NAMALWA (cell line): Measurements from ENCODE around the gene GSN.
A peak's percentile ranks its signal among the peaks of the same experiment; 100 is the strongest.

Source experiments
- DNase-seq: peaks from one replicate; pipeline ENCODE4 v3.0.0-alpha.2; 2015; ENCODE audit warnings: low spot score

Gene GSN

DNA sequence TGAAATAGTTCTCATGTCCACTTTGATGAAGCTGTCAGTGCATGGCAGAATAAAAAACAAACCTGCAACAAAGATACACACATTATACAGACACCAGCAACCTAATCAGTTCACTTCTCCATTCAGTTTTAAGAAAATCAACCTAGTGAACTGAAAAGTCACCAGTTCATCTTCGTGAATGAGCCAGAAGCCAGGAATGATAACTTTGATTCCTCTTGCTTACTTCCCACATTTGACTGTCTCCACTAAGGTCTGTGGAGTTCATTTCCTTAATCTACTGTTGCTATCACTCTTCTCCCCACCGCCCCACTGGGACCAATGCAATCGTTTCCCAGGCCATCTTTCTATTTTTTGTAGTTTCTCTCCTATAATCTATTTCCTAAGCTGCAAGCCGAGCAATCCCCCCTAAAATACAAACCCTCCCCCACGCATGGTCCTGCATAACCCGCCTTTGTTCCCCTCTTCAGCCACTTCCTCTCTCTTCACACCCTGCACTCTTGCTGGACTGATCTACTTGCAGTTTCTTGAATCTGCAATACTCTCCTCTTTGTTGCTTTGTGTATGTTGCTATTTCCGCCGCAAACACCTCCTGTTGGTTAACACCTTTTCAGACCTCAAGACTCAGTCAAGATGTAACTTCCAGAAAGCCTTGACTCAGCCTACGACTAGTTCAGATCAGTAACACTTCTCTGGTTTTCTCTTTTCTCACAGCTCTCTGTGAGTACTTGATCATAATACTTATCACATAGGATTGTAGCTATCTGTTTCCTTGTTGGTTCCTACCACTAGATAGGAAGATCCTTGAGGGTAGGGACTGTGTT, 85.5 kb downstream of the GSN start:
- DNase-seq = no peak

DNA sequence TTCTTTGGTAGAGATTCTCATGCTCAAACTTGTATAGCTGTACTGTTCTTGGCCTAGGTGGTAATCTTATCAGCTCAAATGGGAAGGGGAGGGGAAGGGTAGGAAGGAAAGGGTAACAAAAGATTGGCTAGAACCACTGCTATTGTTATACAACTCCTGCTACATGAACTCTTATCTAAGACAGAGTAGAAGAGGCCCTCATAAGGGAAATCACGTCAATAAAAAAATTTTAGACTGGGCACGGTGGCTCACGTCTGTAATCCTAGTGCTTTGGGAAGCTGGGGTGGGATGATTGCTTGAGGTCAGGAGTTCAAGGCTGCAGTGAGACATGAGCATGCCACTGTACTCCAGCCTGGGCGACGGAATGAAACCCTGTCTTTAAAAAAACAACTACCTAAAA, 86.2 kb downstream of the GSN start:
- DNase-seq = no peak

DNA sequence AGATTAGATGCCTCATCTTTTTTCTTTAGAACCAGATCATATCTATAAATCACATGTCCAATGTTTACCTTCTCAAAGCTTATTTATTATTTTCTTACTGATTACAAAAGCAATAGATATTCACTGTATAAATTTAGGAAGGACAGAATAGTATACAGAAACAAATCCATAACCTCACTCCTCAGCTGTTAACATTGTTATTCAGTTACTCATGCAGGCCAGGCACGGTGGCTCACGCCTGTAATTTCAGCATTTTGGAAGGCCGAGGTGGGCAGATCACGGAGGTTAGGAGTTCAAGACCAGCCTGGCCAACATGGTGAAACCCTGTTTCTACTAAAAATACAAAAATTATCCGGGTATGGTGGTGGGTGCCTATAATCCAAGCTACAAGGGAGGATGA, 86.8 kb downstream of the GSN start:
- DNase-seq = no peak

DNA sequence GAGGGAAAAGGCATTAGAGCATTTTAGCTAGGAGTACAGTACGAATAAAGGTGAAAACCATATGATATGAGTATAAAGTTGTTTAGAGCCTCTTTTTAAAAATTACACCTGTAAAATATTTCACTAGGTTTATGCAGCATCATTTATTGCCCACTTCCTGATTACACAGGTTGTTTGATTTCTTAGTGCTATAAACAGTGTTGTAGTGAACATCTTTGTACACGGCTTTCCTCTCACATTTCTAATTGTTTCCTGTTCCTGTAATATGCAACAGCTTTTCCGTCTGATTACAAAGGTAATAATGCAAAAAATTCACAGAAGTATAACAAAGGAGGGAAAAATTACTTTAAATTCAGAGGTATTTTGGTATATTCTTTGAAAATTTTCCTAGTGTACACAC, 89.0 kb downstream of the GSN start:
- no peak for DNase-seq

DNA sequence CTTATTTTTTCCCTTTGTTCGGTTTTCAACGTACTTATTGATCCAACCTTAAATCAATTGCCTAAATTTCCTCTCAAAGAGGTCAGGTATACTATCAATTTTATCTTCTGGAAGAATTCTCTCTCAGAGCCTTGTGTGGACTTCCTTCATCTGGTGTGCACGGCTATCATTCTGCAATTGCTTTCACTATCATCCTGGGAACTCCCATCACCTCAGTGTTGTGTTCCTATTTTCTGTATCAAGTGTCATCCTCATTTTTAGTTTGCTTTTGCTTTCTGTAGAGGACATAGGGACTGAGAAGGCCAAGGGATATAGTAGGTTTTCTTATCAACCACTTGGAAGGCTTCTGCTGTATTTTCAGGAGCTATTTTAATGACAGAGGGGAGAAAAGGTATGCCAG, 90.8 kb downstream of the GSN start:
- DNase-seq = no peak

DNA sequence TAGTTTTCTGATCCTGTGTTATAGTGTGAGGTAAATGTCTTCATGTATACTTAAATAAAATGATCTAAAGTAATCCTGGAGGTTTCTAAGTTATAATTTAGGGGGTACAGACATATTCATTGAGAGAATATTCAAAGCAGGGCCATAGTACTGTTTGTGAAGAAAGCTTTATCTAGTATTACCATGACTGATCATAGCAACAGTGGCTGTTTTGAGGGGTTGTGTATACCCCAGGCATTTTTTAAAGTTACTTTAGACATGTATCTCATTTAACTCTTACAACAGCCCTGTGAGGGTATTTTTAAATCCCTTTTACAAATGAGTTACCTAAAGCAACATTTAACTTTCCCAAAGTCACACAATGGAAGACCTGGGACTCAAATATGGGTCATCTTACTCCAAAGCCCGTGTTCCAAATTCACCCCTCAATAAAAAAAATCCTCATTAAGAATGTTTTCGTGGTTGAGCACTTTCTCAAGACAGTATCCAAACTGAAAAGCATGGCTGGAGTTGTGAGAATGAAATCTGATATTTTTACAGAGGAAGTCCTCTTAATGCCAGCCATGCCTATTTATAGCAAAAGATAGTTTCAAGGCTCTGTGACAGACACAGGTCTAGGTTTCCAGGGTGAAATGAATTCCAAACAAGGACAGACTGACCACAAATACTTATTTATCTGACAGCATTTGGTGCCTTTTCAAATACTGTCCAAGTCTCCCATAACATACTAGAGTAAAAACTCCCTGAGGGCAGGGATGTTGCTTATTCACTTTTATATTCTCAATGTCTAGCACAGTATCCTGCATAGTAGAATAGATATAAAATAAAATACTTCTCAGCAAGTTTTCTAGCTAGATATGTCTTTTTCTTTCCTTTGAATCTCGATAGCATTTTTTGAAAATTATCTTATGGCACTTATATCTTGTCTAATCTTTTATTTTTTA, 91.7 kb downstream of the GSN start:
- DNase-seq = no peak

DNA sequence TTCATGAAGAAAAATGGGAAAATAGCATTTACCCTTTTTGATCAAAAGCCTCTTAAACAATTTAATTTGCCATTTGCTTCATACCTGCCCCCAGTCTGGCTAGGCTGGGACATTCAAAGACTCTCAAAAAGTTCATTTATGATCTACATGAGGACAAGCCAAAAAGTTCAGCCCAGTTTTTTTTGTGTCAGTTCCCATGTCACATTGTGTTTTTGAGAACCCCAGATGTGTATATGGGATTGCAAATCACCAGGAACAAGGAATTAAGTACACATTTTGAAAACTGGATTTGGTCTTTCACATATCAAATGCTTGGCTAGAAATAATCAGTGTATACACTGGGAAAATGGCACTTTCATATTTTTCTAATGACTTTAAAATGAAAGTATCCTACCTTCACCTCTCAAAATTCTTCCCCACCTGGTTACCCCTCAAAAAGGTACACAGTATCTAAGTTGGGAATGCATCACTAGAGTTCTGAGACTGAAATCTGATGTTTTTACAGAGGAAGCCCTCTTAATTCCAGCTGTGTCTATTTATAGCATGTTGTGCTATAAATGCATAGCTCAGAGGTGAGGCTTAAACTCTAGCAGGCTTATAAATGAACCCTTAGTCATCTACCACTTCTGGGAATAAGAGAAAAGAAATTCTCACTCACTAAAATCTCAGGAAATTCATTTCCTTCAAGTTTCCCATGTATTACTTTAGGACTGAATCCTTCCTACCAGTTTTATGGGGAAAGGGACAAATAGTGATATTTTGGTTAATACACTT, 92.8 kb downstream of the GSN start:
- no peak for DNase-seq

DNA sequence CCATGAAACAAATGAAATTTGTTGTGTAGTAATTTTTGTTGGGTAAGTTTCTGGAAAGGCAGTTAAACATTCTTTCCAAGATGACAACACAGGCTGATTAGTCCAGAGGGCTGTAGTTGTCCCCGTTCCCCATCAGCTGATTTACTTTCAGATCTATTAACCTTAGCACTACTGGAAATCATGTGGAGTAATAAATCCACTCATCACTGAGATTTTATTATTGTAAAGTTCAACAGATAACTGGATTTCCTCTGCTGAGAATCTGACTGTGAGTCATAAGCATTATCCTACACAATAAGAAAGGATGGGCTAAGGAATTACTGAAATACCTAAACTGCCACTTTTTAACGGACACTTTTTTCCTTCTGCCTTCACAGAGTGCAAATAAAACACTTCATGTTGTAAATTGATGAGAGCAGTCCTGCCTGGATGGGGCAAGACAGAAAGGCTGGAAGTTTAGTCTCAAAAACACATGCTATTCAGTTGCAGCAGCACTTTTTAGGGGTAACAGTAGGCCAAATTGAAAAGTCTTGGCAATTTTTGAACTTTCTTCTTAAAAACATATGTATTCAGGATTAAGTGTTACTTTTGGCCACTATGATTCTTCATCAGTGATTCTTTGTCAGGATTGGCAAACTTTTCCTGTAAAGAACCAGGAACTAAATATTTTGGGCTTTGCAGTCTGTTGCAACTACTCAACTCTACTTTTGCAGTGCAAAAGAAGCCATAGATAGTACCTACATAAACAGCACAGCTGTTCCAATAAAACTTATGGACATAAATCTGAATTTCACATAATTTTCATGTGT, 95.1 kb downstream of the GSN start:
- DNase-seq = no peak

DNA sequence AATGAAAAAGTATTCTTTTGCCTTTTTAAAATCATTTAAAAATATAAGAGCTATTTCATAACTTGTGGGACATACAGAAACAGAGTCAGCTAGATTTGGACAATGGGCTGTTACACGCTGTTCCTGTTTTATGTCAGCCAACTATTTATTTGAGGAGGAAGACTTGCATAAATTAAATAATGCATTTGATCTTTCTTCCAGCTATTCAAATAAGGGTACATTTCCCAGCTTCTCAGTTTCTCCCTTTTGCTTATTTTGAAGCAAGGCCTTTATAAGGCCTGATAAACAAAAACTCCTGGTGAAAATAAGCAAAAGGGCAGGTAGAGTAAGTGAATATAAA, 95.6 kb downstream of the GSN start:
- no peak for DNase-seq

DNA sequence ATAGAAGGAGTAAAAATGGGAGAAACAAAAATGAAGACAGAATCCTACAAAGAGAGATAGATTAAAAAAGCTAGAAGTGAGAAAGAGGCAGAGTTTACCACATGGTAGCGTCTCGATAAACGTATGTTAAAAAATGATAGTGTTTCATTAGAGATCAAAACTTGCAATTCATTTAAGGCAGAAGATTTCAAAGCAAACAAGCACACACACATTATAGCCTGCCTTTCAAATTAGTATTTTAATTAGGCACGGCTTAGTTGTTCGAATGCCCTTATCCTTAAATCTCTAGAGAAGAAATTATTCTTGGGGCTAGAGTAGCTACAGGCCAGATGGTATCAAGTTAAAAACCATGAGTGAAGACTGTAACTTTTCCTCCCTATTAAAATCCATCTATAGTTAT, 96.1 kb downstream of the GSN start:
- no peak for DNase-seq

DNA sequence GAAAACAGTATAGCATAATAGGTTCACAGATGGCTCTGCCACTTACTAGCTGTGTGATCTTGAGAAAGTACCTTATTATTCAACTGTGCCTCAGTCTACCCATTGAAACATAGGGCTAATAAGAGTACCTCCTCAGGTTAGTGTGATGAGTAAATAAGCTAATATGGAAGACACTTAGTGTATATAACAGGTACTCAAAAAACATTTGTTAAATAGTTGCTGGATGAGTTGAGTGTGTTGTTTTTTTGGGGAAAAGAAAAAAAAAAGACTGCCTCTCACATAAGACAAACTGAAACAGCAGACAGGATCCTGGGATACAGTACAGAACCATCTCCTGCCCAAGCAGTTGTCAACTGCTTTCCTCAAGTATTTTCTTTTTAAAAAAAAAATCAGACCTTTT, 96.9 kb downstream of the GSN start:
- DNase-seq = no peak

DNA sequence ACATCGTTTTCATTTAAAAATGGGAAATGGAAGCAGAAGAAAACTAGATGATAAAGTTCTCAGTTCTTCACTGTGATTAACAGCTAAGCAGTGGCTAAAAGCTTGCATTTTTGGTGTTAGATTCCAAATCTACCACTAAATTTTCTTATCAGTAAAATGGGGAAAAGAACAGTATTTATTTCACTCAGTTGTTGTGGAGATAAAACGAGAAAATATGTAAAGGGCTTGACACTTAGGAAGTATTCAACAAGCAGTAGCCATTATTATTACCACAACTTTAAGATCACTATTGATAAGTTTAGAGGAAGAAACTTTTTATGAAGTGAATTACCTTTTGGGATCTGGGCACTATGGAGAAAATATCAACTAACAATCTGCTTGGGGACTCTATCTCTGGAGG, 97.6 kb downstream of the GSN start:
- DNase-seq = no peak

DNA sequence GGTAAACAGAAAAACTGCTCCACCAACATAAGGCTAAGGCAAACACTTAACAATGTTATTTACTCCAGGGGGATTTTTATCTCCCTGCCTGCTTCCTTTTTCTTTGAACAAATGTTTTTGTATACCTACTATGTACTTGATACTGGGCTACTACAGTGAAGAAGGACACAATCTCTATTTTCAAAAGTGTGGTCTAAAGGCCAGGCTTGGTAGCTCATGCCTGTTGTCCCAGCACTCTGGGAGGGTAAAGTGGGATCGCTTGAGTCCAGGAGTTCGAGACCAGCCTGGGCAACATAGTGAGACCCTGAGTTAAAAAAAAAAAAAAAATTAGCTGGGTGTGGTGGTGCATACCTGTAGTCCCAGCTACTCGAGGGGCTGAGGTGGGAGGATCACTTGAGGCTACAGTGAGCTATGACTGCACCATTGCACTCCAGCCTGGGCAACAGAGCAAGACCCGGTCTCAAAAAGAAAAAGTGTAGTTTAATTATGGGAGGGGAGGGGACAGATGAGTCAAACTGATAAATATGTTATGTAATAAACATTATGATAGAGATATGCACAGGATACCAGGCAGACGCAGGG, 98.7 kb downstream of the GSN start:
- DNase-seq = no peak

DNA sequence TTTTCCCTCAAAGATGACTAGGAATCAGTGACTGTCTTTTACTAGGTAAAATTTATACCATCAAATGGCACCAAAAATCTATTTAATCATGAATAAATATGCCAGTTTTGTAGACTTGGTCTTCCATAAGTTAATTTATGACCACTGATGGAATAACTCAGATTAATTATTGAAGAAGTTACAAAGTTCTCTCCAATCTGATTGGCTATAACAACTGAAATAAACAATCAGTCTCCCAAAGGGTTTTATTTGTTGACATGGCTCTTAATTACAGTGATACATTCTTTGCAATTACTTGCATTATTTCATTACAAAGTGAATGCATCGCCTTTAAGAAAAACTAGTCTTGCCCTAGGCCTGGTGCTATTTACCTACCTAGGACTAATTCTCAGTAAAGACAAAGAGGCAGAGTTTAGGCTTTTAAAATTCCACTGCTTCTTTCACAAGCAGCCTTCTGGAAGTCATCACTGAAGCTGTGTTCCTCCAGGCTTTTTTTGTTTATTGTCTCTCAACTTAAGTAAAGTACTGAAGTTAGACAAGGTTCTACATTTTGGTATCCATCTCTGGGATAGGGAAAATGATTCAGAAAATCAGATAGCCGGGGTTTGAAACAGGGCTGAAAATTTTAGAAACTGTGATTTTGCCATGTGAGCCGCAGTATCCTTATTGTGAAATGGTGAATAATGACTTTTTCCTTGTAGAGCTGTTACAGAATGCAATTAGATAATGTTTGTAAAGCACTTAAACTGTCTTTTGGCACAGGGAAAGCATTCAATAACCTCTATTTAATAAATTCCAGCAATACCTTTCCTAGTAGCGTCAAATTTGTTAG, 99.6 kb downstream of the GSN start:
- DNase-seq = no peak

DNA sequence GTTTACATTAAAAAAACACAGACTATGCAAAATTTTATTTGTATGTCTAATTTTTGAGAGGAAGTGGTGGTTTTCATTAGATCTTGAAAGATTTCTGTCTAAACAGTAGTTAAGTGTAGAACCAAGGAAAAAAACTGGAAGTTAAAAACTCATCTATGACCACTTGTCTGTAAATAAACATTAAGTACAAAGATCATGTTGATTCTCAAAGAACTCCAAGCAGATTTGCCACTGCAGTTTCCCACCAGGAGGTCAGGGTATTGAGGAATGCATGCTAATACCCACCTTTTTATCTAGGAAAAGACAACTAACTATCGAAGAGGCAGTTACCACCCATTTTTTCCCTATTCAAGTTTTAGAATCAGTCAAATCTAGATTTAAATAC, 100.2 kb downstream of the GSN start:
- no peak for DNase-seq

DNA sequence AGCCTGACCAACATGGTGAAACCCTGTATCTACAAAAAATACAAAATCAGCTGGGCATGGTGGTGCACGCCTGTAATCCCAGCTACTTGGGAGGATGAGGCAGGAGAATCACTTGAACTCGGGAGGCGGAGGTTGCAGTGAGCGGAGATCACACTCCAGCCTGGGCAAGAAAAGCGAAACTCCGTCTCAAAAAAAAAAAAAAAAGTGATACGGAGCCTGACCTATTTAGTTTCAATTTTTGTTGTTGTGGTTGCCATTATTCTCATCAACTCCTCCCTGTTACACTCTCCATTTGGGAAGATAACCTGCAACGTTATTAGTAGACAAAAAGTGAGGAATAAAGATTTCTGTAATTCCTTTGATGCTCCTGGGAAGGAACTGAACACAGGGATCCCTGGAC, 100.8 kb downstream of the GSN start:
- no peak for DNase-seq

DNA sequence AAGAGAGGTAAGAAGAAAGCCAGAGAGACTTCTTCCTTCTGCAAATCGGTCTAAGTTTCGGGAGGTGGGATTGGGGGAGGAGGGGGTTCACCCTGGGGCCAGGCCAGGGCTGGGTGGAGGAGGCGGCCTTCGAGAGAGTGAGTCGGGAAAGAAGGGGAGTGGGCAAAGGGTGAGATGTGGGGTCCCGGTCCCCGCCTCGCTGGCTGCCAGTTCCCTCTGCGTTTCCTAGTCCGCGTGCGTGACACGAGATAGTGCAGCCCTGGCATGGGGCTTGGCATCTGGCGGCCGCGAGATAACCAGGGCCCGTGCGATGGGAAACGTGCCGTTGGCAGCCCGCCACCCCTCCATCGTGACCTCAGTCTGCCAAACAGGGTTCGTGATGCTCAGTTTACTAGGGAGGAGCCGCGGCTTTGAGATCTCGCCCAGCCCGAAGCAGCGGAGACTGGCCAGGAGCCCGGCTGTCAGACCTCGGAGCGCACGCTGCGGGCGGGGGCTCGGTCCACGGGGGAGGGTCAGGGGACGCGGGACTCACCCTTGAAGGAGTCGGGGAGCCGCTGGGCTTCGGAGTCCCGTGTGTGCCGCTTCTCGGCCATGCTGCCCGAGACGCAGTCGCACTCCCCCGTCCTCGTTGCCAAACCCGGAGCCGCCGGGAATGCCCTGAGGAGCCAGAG, 101.8 kb downstream of the GSN start, which contains the start of gene STOM:
Gene STOM, minus strand, starts transcription at position 656 of the 671 bp plus-strand sequence. Its CDS starts 63 bp downstream, at position 593.
- DNase-seq = peak; percentile 70

DNA sequence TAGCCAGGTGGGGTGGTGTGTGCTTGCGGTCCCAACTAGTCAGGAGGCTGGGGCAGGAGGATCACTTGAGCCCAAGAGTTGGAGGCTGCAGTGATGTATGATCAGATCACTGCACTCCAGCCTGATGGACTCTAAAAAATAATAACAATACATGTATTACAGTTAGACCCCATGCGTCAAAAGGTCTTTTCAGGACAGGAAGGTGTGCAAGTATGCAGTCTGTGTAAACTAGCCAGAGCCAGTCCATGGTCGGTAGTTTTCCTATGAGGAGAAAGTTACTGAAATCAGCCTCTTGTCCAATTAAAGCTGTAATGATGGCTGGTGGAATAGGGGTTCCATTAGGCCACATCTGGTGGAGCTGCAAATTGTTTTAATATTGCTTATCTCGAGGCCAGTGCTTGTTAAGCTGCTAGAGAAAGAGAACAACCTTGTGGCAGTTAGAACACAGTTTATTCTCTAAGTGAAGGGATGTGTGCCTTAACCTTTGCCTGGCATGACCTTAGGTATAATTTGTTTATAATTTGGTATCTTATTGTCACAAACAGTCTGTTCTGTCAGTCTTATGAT, 103.6 kb downstream of the GSN start:
- DNase-seq = no peak

DNA sequence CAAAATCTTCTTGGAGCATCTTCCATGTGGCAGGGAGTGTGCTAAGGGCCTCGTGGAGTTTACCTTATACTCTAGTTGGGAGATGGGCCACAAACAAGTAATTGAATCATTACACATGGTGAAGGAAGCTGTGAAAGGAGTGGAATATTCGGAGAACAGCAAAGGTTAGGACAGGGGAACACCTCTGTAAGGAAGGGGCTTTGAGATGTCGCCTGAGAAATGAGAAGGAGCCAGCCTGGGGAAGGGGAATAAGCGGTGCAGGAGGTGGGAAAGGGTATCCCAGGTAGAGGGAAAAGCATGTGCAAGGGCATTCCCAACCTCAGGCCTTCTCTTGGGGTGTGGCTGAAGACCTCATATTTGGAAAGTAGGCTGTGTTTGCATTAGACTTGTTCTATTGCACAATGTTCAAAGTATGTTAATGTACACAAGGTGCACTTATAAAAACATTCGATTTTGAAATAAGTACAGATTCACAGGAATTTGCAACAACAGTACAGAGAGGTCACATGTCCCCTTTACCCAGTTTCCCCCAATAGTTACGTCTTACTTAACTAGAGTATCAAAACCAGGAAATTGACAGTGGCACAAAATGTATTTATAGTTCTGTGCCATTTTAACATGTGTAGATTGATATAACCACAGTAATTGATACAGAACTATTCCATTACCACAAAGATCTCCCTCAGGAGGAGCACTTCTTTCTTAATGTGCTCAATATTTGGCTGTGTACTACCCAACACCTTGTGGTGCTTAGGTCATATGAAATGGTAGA, 104.5 kb downstream of the GSN start:
- DNase-seq = no peak
